ENCODE data around the gene ZNF214. TPM values are rescaled to one million over a fixed set of nuclear protein-coding genes. Genes with fewer than 3 reads are reported as not detected.
"Not testable (repeated sequence)": the region's sequence is repeated elsewhere in the genome, so short reads cannot be mapped to it uniquely, and the experiment has no call there.

Gene ZNF214
- total and polyA plus RNA-seq, 9 donors = 1.5 to 3.4 (median 2.5) TPM

DNA sequence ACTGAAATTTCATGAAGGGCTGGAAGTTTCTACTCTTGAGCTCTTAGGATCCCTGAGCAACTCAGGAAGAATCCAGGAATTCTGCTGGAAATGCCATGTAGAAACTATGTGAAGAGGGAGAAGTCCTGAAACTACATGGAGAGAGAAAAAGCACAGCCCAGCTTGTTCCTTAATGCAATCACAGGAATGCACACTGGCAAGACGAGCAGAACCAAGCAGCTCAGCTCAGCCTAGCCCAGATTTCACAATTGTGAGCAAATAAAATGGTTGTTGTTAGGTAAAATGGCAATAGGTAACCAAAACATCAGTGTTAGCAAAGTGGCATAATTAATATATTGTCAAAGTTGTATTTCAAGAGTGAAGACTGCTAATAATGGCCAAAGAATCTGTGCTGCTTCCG, 28.1 kb downstream of the ZNF214 start:
- DNase-seq = no peak
- no CpG with 5 or more reads among the region's 2 CpGs for WGBS (ENCODE audit: insufficient coverage)

DNA sequence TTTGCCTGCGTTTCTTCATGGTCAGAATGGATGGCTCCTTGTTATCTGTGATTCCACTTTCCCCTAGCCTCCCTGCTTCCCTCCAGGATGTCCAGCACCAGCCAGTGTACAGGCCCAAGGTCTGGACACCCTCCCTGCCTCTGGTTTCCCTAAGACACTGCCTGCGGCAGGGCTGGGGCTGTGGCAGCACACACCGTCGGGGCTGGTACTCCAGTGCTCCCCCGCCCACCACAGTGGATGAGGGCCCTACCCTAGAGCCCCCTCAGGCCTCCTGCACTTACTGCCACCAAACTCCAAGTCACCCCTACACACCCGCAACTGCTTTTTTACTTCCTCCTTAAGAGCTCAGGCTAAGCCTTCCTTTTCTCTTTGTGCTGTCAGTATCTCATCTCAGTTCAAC, 28.9 kb downstream of the ZNF214 start:
- WGBS (ENCODE audit: insufficient coverage) = 60% methylated on average over 5 of the region's 6 CpGs
- Histone ChIP-seq H3K4me1 (ENCODE audit: control insufficient read depth, insufficient read depth, low read length) (peaks cover 2% of the 10 kb centered on the region), H3K4me3 (ENCODE audit: low read length) (no peak overlapping the region), H3K27me3 (ENCODE audit: control insufficient read depth, insufficient read depth, low read length) (no peaks in the 10 kb centered on the region), H3K36me3 (ENCODE audit: control insufficient read depth, insufficient read depth, low read length) (no peaks in the 10 kb centered on the region), H3K9me3 (replicated peaks; ENCODE audit: control insufficient read depth, low read depth, low read length) (no peaks in the 10 kb centered on the region), H3K27ac (ENCODE audit: low read length) (no peak overlapping the region)
- no peak for DNase-seq

More for the DNA sequence above, 28.1 kb downstream of the ZNF214 start:
- Histone ChIP-seq H3K36me3 (ENCODE audit: control insufficient read depth, insufficient read depth, low read length) (no peaks in the 10 kb centered on the region), H3K9me3 (replicated peaks; ENCODE audit: control insufficient read depth, low read depth, low read length) (no peaks in the 10 kb centered on the region), H3K4me1 (ENCODE audit: control insufficient read depth, insufficient read depth, low read length) (peaks cover 2% of the 10 kb centered on the region), H3K27me3 (ENCODE audit: control insufficient read depth, insufficient read depth, low read length) (no peaks in the 10 kb centered on the region), H3K27ac (ENCODE audit: low read length) (no peak overlapping the region), H3K4me3 (ENCODE audit: low read length) (no peak overlapping the region)

DNA sequence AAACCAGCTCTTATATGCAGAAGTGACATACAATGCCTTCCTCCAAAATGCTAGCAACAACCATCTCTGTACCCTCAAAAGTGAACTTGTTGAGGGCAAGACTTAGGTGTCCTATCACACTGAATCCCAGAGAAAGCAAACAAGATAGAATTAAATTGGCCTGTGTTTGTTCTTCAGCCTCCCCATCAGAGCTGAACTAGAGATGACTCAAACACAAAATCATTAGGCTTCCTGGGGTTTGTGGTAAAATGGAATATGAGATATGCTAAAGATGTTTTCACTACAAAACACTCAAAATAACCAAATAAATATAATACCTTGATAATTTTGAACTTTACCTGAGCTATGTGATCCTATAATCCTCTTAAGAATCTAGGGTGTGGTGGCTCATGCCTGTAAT, 31.6 kb downstream of the ZNF214 start:
- H3K36me3 ChIP-seq (ENCODE audit: control insufficient read depth, insufficient read depth, low read length) = no peaks in the 10 kb centered on the region
- no peaks in the 10 kb centered on the region for H3K9me3 ChIP-seq (replicated peaks; ENCODE audit: control insufficient read depth, low read depth, low read length)
- no peaks in the 10 kb centered on the region for H3K27me3 ChIP-seq (ENCODE audit: control insufficient read depth, insufficient read depth, low read length)
- no peak overlapping the region for H3K27ac ChIP-seq (ENCODE audit: low read length)
- H3K4me3 ChIP-seq (ENCODE audit: low read length) = no peak overlapping the region
- peaks cover 2% of the 10 kb centered on the region for H3K4me1 ChIP-seq (ENCODE audit: control insufficient read depth, insufficient read depth, low read length)
- DNase-seq = no peak

DNA sequence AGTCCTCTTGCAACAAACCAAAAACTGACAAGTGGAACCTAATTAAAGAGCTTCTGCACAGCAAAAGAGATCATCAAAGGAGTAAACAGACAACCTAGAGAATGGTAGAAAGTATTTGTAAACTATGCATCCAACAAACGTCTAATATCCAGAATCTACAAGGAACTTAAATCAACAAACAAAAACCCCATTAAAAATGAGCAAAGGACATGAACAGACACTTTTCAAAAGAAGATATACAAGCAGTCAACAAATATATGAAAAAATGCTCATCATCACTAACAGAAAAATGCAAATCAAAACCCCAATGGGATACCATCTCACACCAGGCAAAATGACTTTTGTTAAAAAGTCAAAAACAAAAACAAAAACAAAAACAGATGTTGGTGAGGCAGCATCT, 33.7 kb downstream of the ZNF214 start:
- no CpG with 5 or more reads among the region's 1 CpG for WGBS (ENCODE audit: insufficient coverage)
- no peaks in the 10 kb centered on the region for H3K27me3 ChIP-seq (ENCODE audit: control insufficient read depth, insufficient read depth, low read length)
- H3K27ac ChIP-seq (ENCODE audit: low read length) = no peak overlapping the region
- H3K4me1 ChIP-seq (ENCODE audit: control insufficient read depth, insufficient read depth, low read length) = no peaks in the 10 kb centered on the region
- no peaks in the 10 kb centered on the region for H3K9me3 ChIP-seq (replicated peaks; ENCODE audit: control insufficient read depth, low read depth, low read length)
- no peak overlapping the region for H3K4me3 ChIP-seq (ENCODE audit: low read length)
- H3K36me3 ChIP-seq (ENCODE audit: control insufficient read depth, insufficient read depth, low read length) = no peaks in the 10 kb centered on the region
- no peak for DNase-seq

DNA sequence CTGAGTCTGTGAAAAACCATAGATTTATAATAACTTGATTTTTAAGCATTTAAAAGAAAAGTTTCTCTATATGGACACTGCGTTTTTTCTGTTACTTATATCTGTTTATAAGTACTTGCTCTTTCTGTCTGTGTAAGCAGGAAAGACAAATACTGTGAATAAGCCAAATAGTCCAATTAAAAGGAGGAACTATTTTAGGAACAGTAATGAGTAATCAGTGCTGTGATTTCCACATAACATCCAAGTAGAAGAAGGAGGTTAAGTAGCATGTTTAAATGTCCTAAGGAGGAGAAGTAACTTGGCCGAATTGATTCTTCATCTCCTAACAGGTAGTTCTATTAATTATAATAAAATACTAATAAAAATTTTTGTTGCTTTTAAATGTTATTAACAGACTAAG, 40.8 kb downstream of the ZNF214 start:
- Histone ChIP-seq H3K4me3 (ENCODE audit: low read length) (no peak overlapping the region), H3K36me3 (ENCODE audit: control insufficient read depth, insufficient read depth, low read length) (no peaks in the 10 kb centered on the region), H3K4me1 (ENCODE audit: control insufficient read depth, insufficient read depth, low read length) (no peaks in the 10 kb centered on the region), H3K27ac (ENCODE audit: low read length) (no peak overlapping the region), H3K27me3 (ENCODE audit: control insufficient read depth, insufficient read depth, low read length) (no peaks in the 10 kb centered on the region), H3K9me3 (replicated peaks; ENCODE audit: control insufficient read depth, low read depth, low read length) (no peaks in the 10 kb centered on the region)
- no CpG with 5 or more reads among the region's 2 CpGs for WGBS (ENCODE audit: insufficient coverage)
- no peak for DNase-seq

DNA sequence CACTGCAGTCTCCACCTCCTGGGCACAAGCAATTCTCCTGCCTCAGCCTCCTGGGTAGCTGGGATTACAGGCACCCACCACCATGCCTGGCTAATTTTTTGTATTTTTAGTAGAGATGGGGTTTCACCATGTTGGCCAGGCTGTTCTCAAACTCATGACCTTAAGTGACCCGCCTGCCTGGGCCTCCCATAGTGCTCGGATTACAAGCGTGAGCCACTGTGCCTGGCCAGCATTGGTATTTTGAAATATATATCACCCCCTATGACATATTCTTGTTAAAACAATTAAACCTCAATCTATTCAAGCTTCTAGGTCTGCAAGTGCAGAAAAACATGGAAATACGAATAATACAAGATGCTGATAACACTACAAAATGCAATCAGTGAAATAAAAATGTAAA, 50.3 kb downstream of the ZNF214 start:
- not testable (repeated sequence) for H3K36me3 ChIP-seq (ENCODE audit: control insufficient read depth, insufficient read depth, low read length); H3K4me3 ChIP-seq (ENCODE audit: low read length); DNase-seq; H3K9me3 ChIP-seq (replicated peaks; ENCODE audit: control insufficient read depth, low read depth, low read length); H3K27ac ChIP-seq (ENCODE audit: low read length); H3K27me3 ChIP-seq (ENCODE audit: control insufficient read depth, insufficient read depth, low read length); H3K4me1 ChIP-seq (ENCODE audit: control insufficient read depth, insufficient read depth, low read length)
- WGBS (ENCODE audit: insufficient coverage) = 50% methylated on average over 2 of the region's 4 CpGs

DNA sequence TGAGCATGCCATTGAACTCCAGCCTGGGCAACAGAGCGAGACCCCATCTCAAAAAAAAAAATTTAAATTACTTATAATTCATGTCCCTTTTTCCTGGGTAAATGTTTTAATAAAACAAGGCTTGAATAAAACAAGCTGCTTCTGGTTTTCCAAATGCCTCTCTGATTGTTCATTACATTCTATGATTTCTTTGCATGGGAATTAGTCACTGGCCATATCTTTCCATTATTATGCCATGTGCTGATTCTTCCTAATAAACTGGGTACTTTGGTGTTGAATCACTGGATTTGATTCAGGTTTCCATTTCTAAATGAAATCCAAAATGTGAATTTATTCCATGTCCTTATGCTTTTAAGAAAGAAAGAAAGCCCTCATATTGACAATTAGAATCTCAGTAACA, 51.3 kb downstream of the ZNF214 start:
- WGBS (ENCODE audit: insufficient coverage) = no CpG with 5 or more reads among the region's 1 CpG

DNA sequence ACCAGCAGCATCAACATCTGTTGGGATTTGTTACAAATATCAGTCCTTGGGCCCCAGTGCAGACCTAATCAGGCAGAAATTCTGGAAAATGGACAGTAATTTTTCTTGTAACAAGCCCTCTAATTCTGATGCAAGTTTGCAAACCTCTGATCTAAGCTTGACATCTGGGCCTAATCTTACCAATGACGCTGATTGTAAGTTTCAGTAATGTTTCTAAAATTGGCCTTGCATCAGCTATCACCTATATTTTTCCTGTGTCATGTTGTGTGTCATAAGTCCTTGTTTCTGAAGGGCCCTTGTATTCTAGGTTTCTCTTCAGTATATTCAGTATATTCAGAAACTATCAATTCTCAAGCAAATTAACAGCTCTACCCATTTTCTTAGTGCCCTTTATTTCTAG, 57.5 kb downstream of the ZNF214 start:
- Histone ChIP-seq H3K4me1 (ENCODE audit: control insufficient read depth, insufficient read depth, low read length) (no peaks in the 10 kb centered on the region), H3K4me3 (ENCODE audit: low read length) (no peak overlapping the region), H3K27me3 (ENCODE audit: control insufficient read depth, insufficient read depth, low read length) (no peaks in the 10 kb centered on the region), H3K27ac (ENCODE audit: low read length) (no peak overlapping the region), H3K36me3 (ENCODE audit: control insufficient read depth, insufficient read depth, low read length) (no peaks in the 10 kb centered on the region), H3K9me3 (replicated peaks; ENCODE audit: control insufficient read depth, low read depth, low read length) (no peaks in the 10 kb centered on the region)
- no CpG with 5 or more reads among the region's 1 CpG for WGBS (ENCODE audit: insufficient coverage)
- DNase-seq = no peak

More for the DNA sequence above, 51.3 kb downstream of the ZNF214 start:
- no peaks in the 10 kb centered on the region for H3K36me3 ChIP-seq (ENCODE audit: control insufficient read depth, insufficient read depth, low read length)
- no peaks in the 10 kb centered on the region for H3K4me1 ChIP-seq (ENCODE audit: control insufficient read depth, insufficient read depth, low read length)
- no peaks in the 10 kb centered on the region for H3K9me3 ChIP-seq (replicated peaks; ENCODE audit: control insufficient read depth, low read depth, low read length)
- DNase-seq = no peak
- H3K27me3 ChIP-seq (ENCODE audit: control insufficient read depth, insufficient read depth, low read length) = no peaks in the 10 kb centered on the region
- H3K27ac ChIP-seq (ENCODE audit: low read length) = no peak overlapping the region
- no peak overlapping the region for H3K4me3 ChIP-seq (ENCODE audit: low read length)

DNA sequence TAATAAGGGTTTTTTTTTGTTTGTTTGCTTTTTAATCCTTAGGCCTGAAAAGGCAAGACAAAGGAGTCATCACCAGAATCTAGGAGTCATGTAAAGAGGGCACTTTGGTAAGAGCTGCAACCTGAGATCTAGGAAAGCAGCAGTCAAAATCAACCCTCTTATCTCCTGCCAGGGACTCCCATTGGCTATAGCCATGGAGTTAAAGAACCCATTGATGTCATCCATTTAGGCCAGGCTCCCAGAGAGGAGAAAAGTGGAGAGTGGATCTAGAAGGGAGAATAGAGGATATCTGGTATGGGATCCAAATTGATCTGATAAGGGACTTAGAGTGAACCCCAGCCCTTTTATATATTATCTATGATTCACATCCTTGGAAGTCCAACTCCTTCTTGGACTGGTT, 58.0 kb downstream of the ZNF214 start:
- no peaks in the 10 kb centered on the region for H3K9me3 ChIP-seq (replicated peaks; ENCODE audit: control insufficient read depth, low read depth, low read length)
- no peak overlapping the region for H3K4me3 ChIP-seq (ENCODE audit: low read length)
- no peak for DNase-seq
- H3K36me3 ChIP-seq (ENCODE audit: control insufficient read depth, insufficient read depth, low read length) = no peaks in the 10 kb centered on the region
- no peaks in the 10 kb centered on the region for H3K27me3 ChIP-seq (ENCODE audit: control insufficient read depth, insufficient read depth, low read length)
- H3K4me1 ChIP-seq (ENCODE audit: control insufficient read depth, insufficient read depth, low read length) = no peaks in the 10 kb centered on the region
- H3K27ac ChIP-seq (ENCODE audit: low read length) = no peak overlapping the region

DNA sequence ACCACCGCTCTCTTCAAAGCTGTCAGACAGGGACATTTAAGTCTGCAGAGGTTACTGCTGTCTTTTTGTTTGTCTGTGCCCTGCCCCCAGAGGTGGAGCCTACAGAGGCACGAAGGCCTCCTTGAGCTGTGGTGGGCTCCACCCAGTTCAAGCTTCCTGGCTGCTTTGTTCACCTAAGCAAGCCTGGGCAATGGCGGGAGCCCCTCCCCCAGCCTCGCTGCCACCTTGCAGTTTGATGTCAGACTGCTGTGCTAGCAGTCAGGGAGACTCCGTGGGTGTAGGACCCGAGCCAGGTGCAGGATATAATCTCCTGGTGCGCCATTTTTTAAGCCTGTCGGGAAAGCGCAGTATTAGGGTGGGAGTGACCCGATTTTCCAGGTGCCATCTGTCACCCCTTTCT, 65.9 kb downstream of the ZNF214 start:
- 92% methylated on average over 3 of the region's 10 CpGs for WGBS (ENCODE audit: insufficient coverage)
- not testable (repeated sequence) for H3K27ac ChIP-seq (ENCODE audit: low read length); H3K4me1 ChIP-seq (ENCODE audit: control insufficient read depth, insufficient read depth, low read length); H3K9me3 ChIP-seq (replicated peaks; ENCODE audit: control insufficient read depth, low read depth, low read length); H3K36me3 ChIP-seq (ENCODE audit: control insufficient read depth, insufficient read depth, low read length); H3K4me3 ChIP-seq (ENCODE audit: low read length); H3K27me3 ChIP-seq (ENCODE audit: control insufficient read depth, insufficient read depth, low read length); DNase-seq

Data from muscle of leg (tissue), 11 donors.